Measurements from ENCODE around the gene EIF2AK3. TPM values are rescaled to one million over a fixed set of nuclear protein-coding genes. Genes with fewer than 3 reads are reported as not detected.
A peak's percentile ranks its signal among the peaks of the same experiment; 100 is the strongest.

Gene EIF2AK3
- total and polyA plus RNA-seq, 2 donors = 9.6 to 13.3 TPM

GRCh38 chr2:88596141-88596830 is 31.0 kb downstream of the EIF2AK3 start:
- Histone ChIP-seq H3K4me3 (ENCODE audit: low read length in 2 of 2) (no peak overlapping the region), H3K4me1 (ENCODE audit: control insufficient read depth in 2 of 2, insufficient read depth in 2 of 2, low read length in 2 of 2) (no peaks in the 10 kb centered on the region), H3K36me3 (ENCODE audit: control insufficient read depth in 2 of 2, insufficient read depth in 2 of 2, low read length in 1 of 2) (peaks cover 8 to 15% of the 10 kb centered on the region in 2 donors), H3K27me3 (ENCODE audit: control insufficient read depth in 2 of 2, insufficient read depth in 1 of 2, low read length in 1 of 2) (no peaks in the 10 kb centered on the region), H3K27ac (ENCODE audit: low read depth in 1 of 2, low read length in 1 of 2) (no peak overlapping the region), H3K9me3 (ENCODE audit: control insufficient read depth in 2 of 2, insufficient read depth in 1 of 2, low read length in 1 of 2) (no peaks in the 10 kb centered on the region)
- WGBS = 96% methylated on average over 8 of the region's 8 CpGs
- no peak for DNase-seq (ENCODE audit: low read depth in 6 of 9, low spot score in 9 of 9)

- Histone ChIP-seq H3K4me3 (ENCODE audit: low read length in 2 of 2) (no peak overlapping the region), H3K4me1 (ENCODE audit: control insufficient read depth in 2 of 2, insufficient read depth in 2 of 2, low read length in 2 of 2) (no peaks in the 10 kb centered on the region), H3K9me3 (ENCODE audit: control insufficient read depth in 2 of 2, insufficient read depth in 1 of 2, low read length in 1 of 2) (no peaks in the 10 kb centered on the region), H3K36me3 (ENCODE audit: control insufficient read depth in 2 of 2, insufficient read depth in 2 of 2, low read length in 1 of 2) (peaks cover 17 to 42% of the 10 kb centered on the region in 2 donors), H3K27ac (ENCODE audit: low read depth in 1 of 2, low read length in 1 of 2) (no peak overlapping the region), H3K27me3 (ENCODE audit: control insufficient read depth in 2 of 2, insufficient read depth in 1 of 2, low read length in 1 of 2) (no peaks in the 10 kb centered on the region)
- WGBS = 96% methylated on average over 2 of the region's 2 CpGs
- DNase-seq (ENCODE audit: low read depth in 6 of 9, low spot score in 9 of 9) = no peak
Measured at GRCh38 chr2:88591698-88592097, 35.6 kb downstream of the EIF2AK3 start.

- no peaks in the 10 kb centered on the region for H3K27me3 ChIP-seq (ENCODE audit: control insufficient read depth in 2 of 2, insufficient read depth in 1 of 2, low read length in 1 of 2)
- 97% methylated on average over 2 of the region's 2 CpGs for WGBS
- no peak overlapping the region for H3K4me3 ChIP-seq (ENCODE audit: low read length in 2 of 2)
- peaks cover 19 to 42% of the 10 kb centered on the region in 2 donors for H3K36me3 ChIP-seq (ENCODE audit: control insufficient read depth in 2 of 2, insufficient read depth in 2 of 2, low read length in 1 of 2)
- H3K9me3 ChIP-seq (ENCODE audit: control insufficient read depth in 2 of 2, insufficient read depth in 1 of 2, low read length in 1 of 2) = no peaks in the 10 kb centered on the region
- H3K27ac ChIP-seq (ENCODE audit: low read depth in 1 of 2, low read length in 1 of 2) = no peak overlapping the region
- H3K4me1 ChIP-seq (ENCODE audit: control insufficient read depth in 2 of 2, insufficient read depth in 2 of 2, low read length in 2 of 2) = no peaks in the 10 kb centered on the region
- DNase-seq (ENCODE audit: low read depth in 6 of 9, low spot score in 9 of 9) = peak; percentile 9 to 73 (median 45)
Measured at GRCh38 chr2:88590998-88591613, 36.2 kb downstream of the EIF2AK3 start.

GRCh38 chr2:88585969-88586368 is 41.3 kb downstream of the EIF2AK3 start:
- Histone ChIP-seq H3K36me3 (ENCODE audit: control insufficient read depth in 2 of 2, insufficient read depth in 2 of 2, low read length in 1 of 2) (peaks cover 34 to 48% of the 10 kb centered on the region in 2 donors), H3K4me1 (ENCODE audit: control insufficient read depth in 2 of 2, insufficient read depth in 2 of 2, low read length in 2 of 2) (no peaks in the 10 kb centered on the region), H3K9me3 (ENCODE audit: control insufficient read depth in 2 of 2, insufficient read depth in 1 of 2, low read length in 1 of 2) (no peaks in the 10 kb centered on the region), H3K4me3 (ENCODE audit: low read length in 2 of 2) (no peak overlapping the region), H3K27me3 (ENCODE audit: control insufficient read depth in 2 of 2, insufficient read depth in 1 of 2, low read length in 1 of 2) (no peaks in the 10 kb centered on the region), H3K27ac (ENCODE audit: low read depth in 1 of 2, low read length in 1 of 2) (no peak overlapping the region)
- 98% methylated on average over 6 of the region's 6 CpGs for WGBS
- DNase-seq (ENCODE audit: low read depth in 6 of 9, low spot score in 9 of 9) = no peak

- WGBS = 95% methylated on average over 1 of the region's 1 CpG
- no peaks in the 10 kb centered on the region for H3K27me3 ChIP-seq (ENCODE audit: control insufficient read depth in 2 of 2, insufficient read depth in 1 of 2, low read length in 1 of 2)
- no peak for DNase-seq (ENCODE audit: low read depth in 6 of 9, low spot score in 9 of 9)
- no peaks in the 10 kb centered on the region for H3K4me1 ChIP-seq (ENCODE audit: control insufficient read depth in 2 of 2, insufficient read depth in 2 of 2, low read length in 2 of 2)
- no peak overlapping the region for H3K4me3 ChIP-seq (ENCODE audit: low read length in 2 of 2)
- no peak overlapping the region for H3K27ac ChIP-seq (ENCODE audit: low read depth in 1 of 2, low read length in 1 of 2)
- H3K36me3 ChIP-seq (ENCODE audit: control insufficient read depth in 2 of 2, insufficient read depth in 2 of 2, low read length in 1 of 2) = peaks cover 29 to 33% of the 10 kb centered on the region in 2 donors
- no peaks in the 10 kb centered on the region for H3K9me3 ChIP-seq (ENCODE audit: control insufficient read depth in 2 of 2, insufficient read depth in 1 of 2, low read length in 1 of 2)
Measured at GRCh38 chr2:88582030-88582429, 45.2 kb downstream of the EIF2AK3 start.

- no peaks in the 10 kb centered on the region for H3K9me3 ChIP-seq (ENCODE audit: control insufficient read depth in 2 of 2, insufficient read depth in 1 of 2, low read length in 1 of 2)
- H3K4me1 ChIP-seq (ENCODE audit: control insufficient read depth in 2 of 2, insufficient read depth in 2 of 2, low read length in 2 of 2) = no peaks in the 10 kb centered on the region
- H3K27me3 ChIP-seq (ENCODE audit: control insufficient read depth in 2 of 2, insufficient read depth in 1 of 2, low read length in 1 of 2) = no peaks in the 10 kb centered on the region
- no peak for DNase-seq (ENCODE audit: low read depth in 6 of 9, low spot score in 9 of 9)
- no peak overlapping the region for H3K27ac ChIP-seq (ENCODE audit: low read depth in 1 of 2, low read length in 1 of 2)
- no peak overlapping the region for H3K4me3 ChIP-seq (ENCODE audit: low read length in 2 of 2)
- H3K36me3 ChIP-seq (ENCODE audit: control insufficient read depth in 2 of 2, insufficient read depth in 2 of 2, low read length in 1 of 2) = peaks cover 32% of the 10 kb centered on the region in 2 donors
- 100% methylated on average over 1 of the region's 1 CpG for WGBS
Measured at GRCh38 chr2:88580088-88580487, 47.2 kb downstream of the EIF2AK3 start.

- Histone ChIP-seq H3K4me1 (ENCODE audit: control insufficient read depth in 2 of 2, insufficient read depth in 2 of 2, low read length in 2 of 2) (no peaks in the 10 kb centered on the region), H3K36me3 (ENCODE audit: control insufficient read depth in 2 of 2, insufficient read depth in 2 of 2, low read length in 1 of 2) (peaks cover 33 to 43% of the 10 kb centered on the region in 2 donors), H3K27me3 (ENCODE audit: control insufficient read depth in 2 of 2, insufficient read depth in 1 of 2, low read length in 1 of 2) (no peaks in the 10 kb centered on the region), H3K9me3 (ENCODE audit: control insufficient read depth in 2 of 2, insufficient read depth in 1 of 2, low read length in 1 of 2) (no peaks in the 10 kb centered on the region), H3K27ac (ENCODE audit: low read depth in 1 of 2, low read length in 1 of 2) (no peak overlapping the region), H3K4me3 (ENCODE audit: low read length in 2 of 2) (no peak overlapping the region)
- DNase-seq (ENCODE audit: low read depth in 6 of 9, low spot score in 9 of 9) = no peak
- 98% methylated on average over 2 of the region's 2 CpGs for WGBS
Measured at GRCh38 chr2:88575630-88576029, 51.6 kb downstream of the EIF2AK3 start.

GRCh38 chr2:88575051-88575450 is 52.2 kb downstream of the EIF2AK3 start:
- Histone ChIP-seq H3K4me1 (ENCODE audit: control insufficient read depth in 2 of 2, insufficient read depth in 2 of 2, low read length in 2 of 2) (no peaks in the 10 kb centered on the region), H3K4me3 (ENCODE audit: low read length in 2 of 2) (no peak overlapping the region), H3K27ac (ENCODE audit: low read depth in 1 of 2, low read length in 1 of 2) (no peak overlapping the region), H3K27me3 (ENCODE audit: control insufficient read depth in 2 of 2, insufficient read depth in 1 of 2, low read length in 1 of 2) (no peaks in the 10 kb centered on the region), H3K36me3 (ENCODE audit: control insufficient read depth in 2 of 2, insufficient read depth in 2 of 2, low read length in 1 of 2) (peaks cover 34 to 49% of the 10 kb centered on the region in 2 donors), H3K9me3 (ENCODE audit: control insufficient read depth in 2 of 2, insufficient read depth in 1 of 2, low read length in 1 of 2) (no peaks in the 10 kb centered on the region)
- 48% methylated on average over 2 of the region's 2 CpGs for WGBS
- DNase-seq (ENCODE audit: low read depth in 6 of 9, low spot score in 9 of 9) = no peak

GRCh38 chr2:88574445-88574844 is 52.8 kb downstream of the EIF2AK3 start:
- Histone ChIP-seq H3K36me3 (ENCODE audit: control insufficient read depth in 2 of 2, insufficient read depth in 2 of 2, low read length in 1 of 2) (peaks cover 33 to 50% of the 10 kb centered on the region in 2 donors), H3K27ac (ENCODE audit: low read depth in 1 of 2, low read length in 1 of 2) (no peak overlapping the region), H3K4me3 (ENCODE audit: low read length in 2 of 2) (no peak overlapping the region), H3K9me3 (ENCODE audit: control insufficient read depth in 2 of 2, insufficient read depth in 1 of 2, low read length in 1 of 2) (no peaks in the 10 kb centered on the region), H3K27me3 (ENCODE audit: control insufficient read depth in 2 of 2, insufficient read depth in 1 of 2, low read length in 1 of 2) (no peaks in the 10 kb centered on the region), H3K4me1 (ENCODE audit: control insufficient read depth in 2 of 2, insufficient read depth in 2 of 2, low read length in 2 of 2) (no peaks in the 10 kb centered on the region)
- 95% methylated on average over 5 of the region's 5 CpGs for WGBS
- no peak for DNase-seq (ENCODE audit: low read depth in 6 of 9, low spot score in 9 of 9)

Data from thymus (tissue), 11 donors.